NT2/D1 (cell line): ENCODE data around the gene SPSB3.

Source experiments
- SUZ12 ChIP-seq: IDR thresholded peaks from 2 replicates; pipeline ENCODE4 v1.6.1; 2011; ENCODE audit not compliant: insufficient read length, insufficient read depth; ENCODE audit errors: extremely low read depth
- ZNF274 ChIP-seq: IDR thresholded peaks from 2 replicates; pipeline ENCODE4 v1.6.1; 2011; ENCODE audit warnings: mild to moderate bottlenecking, low read depth, low read length

GRCh38 chr16:1765826-1766225 is 16.5 kb downstream of the SPSB3 start:
- TF ChIP-seq ZNF274 (no peak), SUZ12 (no peak)
